ENCODE measurements around the gene LRBA.

DNA sequence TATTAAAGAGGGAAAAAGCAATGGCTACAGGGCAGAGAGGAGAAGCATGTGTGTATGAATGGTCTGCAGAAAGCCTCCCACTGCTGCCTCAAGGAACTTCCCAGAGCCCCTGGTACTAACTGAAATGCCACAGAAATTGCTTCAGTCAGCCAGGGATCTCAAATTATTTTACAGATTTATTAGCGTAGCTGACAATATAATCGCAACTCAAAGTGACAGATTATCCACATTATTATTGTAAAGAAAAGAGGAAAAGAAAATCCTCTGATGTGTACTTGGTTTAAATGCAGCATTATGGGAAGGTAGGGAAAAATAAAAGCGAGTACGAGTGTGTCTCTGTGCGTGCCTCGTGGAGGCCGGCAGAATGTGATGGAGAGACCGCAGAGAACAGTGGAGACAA lies 734.1 kb downstream of the LRBA start:
- TF ChIP-seq TEAD4 (CRISPR knock-in tag; IDR thresholded peaks at IDR 0.05) (no peak), SOX15 (CRISPR knock-in tag; IDR thresholded peaks at IDR 0.05) (no peak), NR1H2 (CRISPR knock-in tag; IDR thresholded peaks at IDR 0.05) (no peak), ETV6 (CRISPR knock-in tag; IDR thresholded peaks at IDR 0.05) (no peak), MYBL2 (CRISPR knock-in tag; IDR thresholded peaks at IDR 0.05) (no peak)
- TF ChIP-seq, protein P1, sequence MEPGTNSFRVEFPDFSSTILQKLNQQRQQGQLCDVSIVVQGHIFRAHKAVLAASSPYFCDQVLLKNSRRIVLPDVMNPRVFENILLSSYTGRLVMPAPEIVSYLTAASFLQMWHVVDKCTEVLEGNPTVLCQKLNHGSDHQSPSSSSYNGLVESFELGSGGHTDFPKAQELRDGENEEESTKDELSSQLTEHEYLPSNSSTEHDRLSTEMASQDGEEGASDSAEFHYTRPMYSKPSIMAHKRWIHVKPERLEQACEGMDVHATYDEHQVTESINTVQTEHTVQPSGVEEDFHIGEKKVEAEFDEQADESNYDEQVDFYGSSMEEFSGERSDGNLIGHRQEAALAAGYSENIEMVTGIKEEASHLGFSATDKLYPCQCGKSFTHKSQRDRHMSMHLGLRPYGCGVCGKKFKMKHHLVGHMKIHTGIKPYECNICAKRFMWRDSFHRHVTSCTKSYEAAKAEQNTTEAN (CRISPR knock-in tag; IDR thresholded peaks at IDR 0.05): no peak
- TF ChIP-seq, protein P2, sequence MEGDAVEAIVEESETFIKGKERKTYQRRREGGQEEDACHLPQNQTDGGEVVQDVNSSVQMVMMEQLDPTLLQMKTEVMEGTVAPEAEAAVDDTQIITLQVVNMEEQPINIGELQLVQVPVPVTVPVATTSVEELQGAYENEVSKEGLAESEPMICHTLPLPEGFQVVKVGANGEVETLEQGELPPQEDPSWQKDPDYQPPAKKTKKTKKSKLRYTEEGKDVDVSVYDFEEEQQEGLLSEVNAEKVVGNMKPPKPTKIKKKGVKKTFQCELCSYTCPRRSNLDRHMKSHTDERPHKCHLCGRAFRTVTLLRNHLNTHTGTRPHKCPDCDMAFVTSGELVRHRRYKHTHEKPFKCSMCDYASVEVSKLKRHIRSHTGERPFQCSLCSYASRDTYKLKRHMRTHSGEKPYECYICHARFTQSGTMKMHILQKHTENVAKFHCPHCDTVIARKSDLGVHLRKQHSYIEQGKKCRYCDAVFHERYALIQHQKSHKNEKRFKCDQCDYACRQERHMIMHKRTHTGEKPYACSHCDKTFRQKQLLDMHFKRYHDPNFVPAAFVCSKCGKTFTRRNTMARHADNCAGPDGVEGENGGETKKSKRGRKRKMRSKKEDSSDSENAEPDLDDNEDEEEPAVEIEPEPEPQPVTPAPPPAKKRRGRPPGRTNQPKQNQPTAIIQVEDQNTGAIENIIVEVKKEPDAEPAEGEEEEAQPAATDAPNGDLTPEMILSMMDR (IDR thresholded peaks at IDR 0.05): no peak
- TF ChIP-seq, protein P3, sequence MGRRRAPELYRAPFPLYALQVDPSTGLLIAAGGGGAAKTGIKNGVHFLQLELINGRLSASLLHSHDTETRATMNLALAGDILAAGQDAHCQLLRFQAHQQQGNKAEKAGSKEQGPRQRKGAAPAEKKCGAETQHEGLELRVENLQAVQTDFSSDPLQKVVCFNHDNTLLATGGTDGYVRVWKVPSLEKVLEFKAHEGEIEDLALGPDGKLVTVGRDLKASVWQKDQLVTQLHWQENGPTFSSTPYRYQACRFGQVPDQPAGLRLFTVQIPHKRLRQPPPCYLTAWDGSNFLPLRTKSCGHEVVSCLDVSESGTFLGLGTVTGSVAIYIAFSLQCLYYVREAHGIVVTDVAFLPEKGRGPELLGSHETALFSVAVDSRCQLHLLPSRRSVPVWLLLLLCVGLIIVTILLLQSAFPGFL (CRISPR knock-in tag; IDR thresholded peaks at IDR 0.05; ENCODE audit: borderline replicate concordance): no peak
- TF ChIP-seq, protein P4, sequence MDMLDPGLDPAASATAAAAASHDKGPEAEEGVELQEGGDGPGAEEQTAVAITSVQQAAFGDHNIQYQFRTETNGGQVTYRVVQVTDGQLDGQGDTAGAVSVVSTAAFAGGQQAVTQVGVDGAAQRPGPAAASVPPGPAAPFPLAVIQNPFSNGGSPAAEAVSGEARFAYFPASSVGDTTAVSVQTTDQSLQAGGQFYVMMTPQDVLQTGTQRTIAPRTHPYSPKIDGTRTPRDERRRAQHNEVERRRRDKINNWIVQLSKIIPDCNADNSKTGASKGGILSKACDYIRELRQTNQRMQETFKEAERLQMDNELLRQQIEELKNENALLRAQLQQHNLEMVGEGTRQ (CRISPR knock-in tag; IDR thresholded peaks at IDR 0.05): no peak
- TF ChIP-seq, protein P5, sequence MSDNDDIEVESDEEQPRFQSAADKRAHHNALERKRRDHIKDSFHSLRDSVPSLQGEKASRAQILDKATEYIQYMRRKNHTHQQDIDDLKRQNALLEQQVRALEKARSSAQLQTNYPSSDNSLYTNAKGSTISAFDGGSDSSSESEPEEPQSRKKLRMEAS (CRISPR knock-in tag; IDR thresholded peaks at IDR 0.05): no peak
- TF ChIP-seq, protein P6, sequence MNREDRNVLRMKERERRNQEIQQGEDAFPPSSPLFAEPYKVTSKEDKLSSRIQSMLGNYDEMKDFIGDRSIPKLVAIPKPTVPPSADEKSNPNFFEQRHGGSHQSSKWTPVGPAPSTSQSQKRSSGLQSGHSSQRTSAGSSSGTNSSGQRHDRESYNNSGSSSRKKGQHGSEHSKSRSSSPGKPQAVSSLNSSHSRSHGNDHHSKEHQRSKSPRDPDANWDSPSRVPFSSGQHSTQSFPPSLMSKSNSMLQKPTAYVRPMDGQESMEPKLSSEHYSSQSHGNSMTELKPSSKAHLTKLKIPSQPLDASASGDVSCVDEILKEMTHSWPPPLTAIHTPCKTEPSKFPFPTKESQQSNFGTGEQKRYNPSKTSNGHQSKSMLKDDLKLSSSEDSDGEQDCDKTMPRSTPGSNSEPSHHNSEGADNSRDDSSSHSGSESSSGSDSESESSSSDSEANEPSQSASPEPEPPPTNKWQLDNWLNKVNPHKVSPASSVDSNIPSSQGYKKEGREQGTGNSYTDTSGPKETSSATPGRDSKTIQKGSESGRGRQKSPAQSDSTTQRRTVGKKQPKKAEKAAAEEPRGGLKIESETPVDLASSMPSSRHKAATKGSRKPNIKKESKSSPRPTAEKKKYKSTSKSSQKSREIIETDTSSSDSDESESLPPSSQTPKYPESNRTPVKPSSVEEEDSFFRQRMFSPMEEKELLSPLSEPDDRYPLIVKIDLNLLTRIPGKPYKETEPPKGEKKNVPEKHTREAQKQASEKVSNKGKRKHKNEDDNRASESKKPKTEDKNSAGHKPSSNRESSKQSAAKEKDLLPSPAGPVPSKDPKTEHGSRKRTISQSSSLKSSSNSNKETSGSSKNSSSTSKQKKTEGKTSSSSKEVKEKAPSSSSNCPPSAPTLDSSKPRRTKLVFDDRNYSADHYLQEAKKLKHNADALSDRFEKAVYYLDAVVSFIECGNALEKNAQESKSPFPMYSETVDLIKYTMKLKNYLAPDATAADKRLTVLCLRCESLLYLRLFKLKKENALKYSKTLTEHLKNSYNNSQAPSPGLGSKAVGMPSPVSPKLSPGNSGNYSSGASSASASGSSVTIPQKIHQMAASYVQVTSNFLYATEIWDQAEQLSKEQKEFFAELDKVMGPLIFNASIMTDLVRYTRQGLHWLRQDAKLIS (CRISPR knock-in tag; IDR thresholded peaks at IDR 0.05; ENCODE audit: borderline replicate concordance): no peak
- TF ChIP-seq, protein P7, sequence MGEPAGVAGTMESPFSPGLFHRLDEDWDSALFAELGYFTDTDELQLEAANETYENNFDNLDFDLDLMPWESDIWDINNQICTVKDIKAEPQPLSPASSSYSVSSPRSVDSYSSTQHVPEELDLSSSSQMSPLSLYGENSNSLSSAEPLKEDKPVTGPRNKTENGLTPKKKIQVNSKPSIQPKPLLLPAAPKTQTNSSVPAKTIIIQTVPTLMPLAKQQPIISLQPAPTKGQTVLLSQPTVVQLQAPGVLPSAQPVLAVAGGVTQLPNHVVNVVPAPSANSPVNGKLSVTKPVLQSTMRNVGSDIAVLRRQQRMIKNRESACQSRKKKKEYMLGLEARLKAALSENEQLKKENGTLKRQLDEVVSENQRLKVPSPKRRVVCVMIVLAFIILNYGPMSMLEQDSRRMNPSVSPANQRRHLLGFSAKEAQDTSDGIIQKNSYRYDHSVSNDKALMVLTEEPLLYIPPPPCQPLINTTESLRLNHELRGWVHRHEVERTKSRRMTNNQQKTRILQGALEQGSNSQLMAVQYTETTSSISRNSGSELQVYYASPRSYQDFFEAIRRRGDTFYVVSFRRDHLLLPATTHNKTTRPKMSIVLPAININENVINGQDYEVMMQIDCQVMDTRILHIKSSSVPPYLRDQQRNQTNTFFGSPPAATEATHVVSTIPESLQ (CRISPR knock-in tag; IDR thresholded peaks at IDR 0.05): no peak
